Nephron (organoid): ENCODE results near the gene SEC23B.
A peak's percentile ranks its signal among the peaks of the same experiment; 100 is the strongest.

ENCODE experiments used
- H3K27ac Mint-ChIP-seq, 3 experiments: 2 replicates each; pipeline ENCODE4 v1.8.0; 2020; ENCODE audit warnings: mixed read lengths in 3 of 3, mild to moderate bottlenecking in 2 of 3, moderate library complexity in 1 of 3
- H3K27me3 Mint-ChIP-seq: 2 replicates; pipeline ENCODE4 v1.8.0; 2021; ENCODE audit warnings: low read depth, mild to moderate bottlenecking, moderate library complexity, mixed read lengths
- H3K36me3 Mint-ChIP-seq: 2 replicates; pipeline ENCODE4 v1.8.0; 2020; ENCODE audit warnings: low read depth, mixed read lengths
- H3K4me1 Mint-ChIP-seq: 2 replicates; pipeline ENCODE4 v1.8.0; 2020; ENCODE audit warnings: mixed read lengths
- H3K4me3 Mint-ChIP-seq, 3 experiments: 2 replicates each; pipeline ENCODE4 v1.8.0; 2020; ENCODE audit warnings: mild to moderate bottlenecking in 3 of 3, mixed read lengths in 3 of 3, moderate library complexity in 2 of 3
- H3K9me3 Mint-ChIP-seq: 2 replicates; pipeline ENCODE4 v1.8.0; 2020; ENCODE audit warnings: mixed read lengths
- TF ChIP-seq, protein P1 (sequence below), 3 experiments: fragments of 200-600 bp; sonication (generic); IDR thresholded peaks; one replicate each; pipeline ENCODE4 v1.5.0; 2021; ENCODE audit warnings: antibody characterized with exemption in 3 of 3; ENCODE audit not compliant: unreplicated experiment in 3 of 3

SEC23B gene

DNA sequence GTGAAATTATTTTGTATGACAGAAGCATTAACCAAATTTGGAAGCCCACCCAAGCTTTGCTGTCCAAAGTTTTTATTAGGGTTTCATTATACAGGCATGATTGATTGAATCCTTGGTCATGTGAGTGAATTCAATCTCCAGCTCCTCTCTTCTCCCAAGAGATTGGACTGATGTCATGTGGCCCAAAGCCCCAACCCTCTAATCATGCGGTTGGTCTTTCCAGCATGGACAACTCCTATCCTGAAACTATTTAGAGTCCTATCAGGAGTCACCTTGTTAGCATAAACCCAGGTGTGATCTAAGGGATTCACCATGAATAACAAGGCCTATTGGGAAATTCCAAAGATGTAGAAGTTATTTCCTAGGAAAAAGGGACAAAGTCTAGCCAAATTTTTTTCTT, 29.9 kb upstream of the SEC23B start:
- no peaks in the 10 kb centered on the region for H3K27me3 Mint-ChIP-seq
- TF ChIP-seq, protein P1, sequence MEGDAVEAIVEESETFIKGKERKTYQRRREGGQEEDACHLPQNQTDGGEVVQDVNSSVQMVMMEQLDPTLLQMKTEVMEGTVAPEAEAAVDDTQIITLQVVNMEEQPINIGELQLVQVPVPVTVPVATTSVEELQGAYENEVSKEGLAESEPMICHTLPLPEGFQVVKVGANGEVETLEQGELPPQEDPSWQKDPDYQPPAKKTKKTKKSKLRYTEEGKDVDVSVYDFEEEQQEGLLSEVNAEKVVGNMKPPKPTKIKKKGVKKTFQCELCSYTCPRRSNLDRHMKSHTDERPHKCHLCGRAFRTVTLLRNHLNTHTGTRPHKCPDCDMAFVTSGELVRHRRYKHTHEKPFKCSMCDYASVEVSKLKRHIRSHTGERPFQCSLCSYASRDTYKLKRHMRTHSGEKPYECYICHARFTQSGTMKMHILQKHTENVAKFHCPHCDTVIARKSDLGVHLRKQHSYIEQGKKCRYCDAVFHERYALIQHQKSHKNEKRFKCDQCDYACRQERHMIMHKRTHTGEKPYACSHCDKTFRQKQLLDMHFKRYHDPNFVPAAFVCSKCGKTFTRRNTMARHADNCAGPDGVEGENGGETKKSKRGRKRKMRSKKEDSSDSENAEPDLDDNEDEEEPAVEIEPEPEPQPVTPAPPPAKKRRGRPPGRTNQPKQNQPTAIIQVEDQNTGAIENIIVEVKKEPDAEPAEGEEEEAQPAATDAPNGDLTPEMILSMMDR (IDR thresholded peaks at IDR 0.05; ENCODE audit: unreplicated experiment in 3 of 3): no peak
- no peaks in the 10 kb centered on the region for H3K4me1 Mint-ChIP-seq
- no peaks in the 10 kb centered on the region for H3K9me3 Mint-ChIP-seq
- no peak overlapping the region for H3K4me3 Mint-ChIP-seq
- H3K27ac Mint-ChIP-seq: no peak overlapping the region
- peaks cover 54% of the 10 kb centered on the region for H3K36me3 Mint-ChIP-seq

DNA sequence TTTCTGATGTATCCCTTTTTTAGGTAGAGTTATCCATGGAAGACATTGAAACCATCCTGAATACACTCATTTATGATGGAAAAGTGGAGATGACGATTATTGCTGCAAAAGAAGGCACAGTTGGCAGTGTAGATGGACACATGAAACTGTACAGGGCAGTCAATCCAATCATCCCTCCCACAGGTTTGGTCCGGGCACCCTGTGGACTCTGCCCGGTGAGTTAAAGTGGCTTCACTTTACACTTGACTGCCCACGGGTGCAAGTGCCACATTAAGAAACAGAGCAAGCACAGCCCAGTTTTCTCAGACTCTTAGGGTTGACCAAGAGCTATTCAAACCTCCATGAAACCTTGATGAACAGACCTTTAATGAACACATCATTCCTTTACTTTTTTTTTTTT, 26.1 kb upstream of the SEC23B start:
- Mint-ChIP-seq H3K36me3 (peaks cover 51% of the 10 kb centered on the region), H3K4me3 (no peak overlapping the region), H3K27me3 (no peaks in the 10 kb centered on the region), H3K9me3 (no peaks in the 10 kb centered on the region), H3K4me1 (no peaks in the 10 kb centered on the region), H3K27ac (no peak overlapping the region)
- TF ChIP-seq, protein P1 (IDR thresholded peaks at IDR 0.05; ENCODE audit: unreplicated experiment in 3 of 3): no peak

DNA sequence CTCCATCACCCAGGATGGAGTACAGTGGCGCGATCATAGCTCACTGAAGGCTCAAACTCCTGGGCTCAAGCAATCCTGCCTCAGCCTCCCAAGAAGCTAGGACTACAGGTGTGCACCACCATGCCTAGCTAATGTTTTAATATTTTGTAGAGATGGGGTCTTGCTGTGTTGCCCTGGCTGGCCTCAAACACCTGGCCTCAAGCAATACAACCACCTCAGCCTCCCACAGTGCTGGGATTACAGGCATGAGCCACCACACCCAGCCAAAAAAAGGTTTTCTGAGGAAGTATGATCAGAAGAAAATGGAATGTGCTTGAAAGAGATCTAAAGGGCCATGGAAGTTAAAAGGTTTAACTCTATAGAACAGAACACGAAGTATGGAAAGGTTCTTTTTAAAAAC, 19.4 kb upstream of the SEC23B start:
- H3K36me3 Mint-ChIP-seq: peaks cover 58% of the 10 kb centered on the region
- no peaks in the 10 kb centered on the region for H3K27me3 Mint-ChIP-seq
- no peaks in the 10 kb centered on the region for H3K9me3 Mint-ChIP-seq
- no peak overlapping the region for H3K27ac Mint-ChIP-seq
- H3K4me3 Mint-ChIP-seq: no peak overlapping the region
- TF ChIP-seq, protein P1 (IDR thresholded peaks at IDR 0.05; ENCODE audit: unreplicated experiment in 3 of 3): no peak
- H3K4me1 Mint-ChIP-seq: peaks cover 1% of the 10 kb centered on the region

DNA sequence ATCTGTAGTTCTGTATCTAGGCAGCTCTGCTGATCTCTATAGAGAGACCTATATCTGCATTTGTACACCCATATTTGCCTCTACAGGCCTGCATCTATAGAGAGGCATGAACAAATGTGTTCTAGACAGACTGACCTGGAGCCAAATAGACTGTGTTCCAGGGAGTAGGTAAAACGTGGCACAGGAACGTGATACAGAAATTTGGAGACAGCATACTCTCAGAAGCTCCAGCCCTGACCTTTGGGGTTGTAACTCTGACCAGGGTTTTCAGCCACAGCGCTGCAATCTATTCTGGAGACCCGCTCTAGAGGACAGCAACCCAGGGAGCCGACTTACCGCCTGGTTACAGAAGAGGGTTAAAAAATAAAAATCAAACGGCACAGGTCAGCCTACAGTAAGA, 11.7 kb upstream of the SEC23B start:
- Mint-ChIP-seq H3K4me1 (peaks cover 21% of the 10 kb centered on the region), H3K4me3 (peak overlapping the region; percentile 98 to 99 (median 99)), H3K27ac (peak overlapping the region; percentile 91 to 98 (median 98)), H3K36me3 (peaks cover 20% of the 10 kb centered on the region), H3K27me3 (no peaks in the 10 kb centered on the region), H3K9me3 (no peaks in the 10 kb centered on the region)
- TF ChIP-seq, protein P1 (IDR thresholded peaks at IDR 0.05; ENCODE audit: unreplicated experiment in 3 of 3): no peak

DNA sequence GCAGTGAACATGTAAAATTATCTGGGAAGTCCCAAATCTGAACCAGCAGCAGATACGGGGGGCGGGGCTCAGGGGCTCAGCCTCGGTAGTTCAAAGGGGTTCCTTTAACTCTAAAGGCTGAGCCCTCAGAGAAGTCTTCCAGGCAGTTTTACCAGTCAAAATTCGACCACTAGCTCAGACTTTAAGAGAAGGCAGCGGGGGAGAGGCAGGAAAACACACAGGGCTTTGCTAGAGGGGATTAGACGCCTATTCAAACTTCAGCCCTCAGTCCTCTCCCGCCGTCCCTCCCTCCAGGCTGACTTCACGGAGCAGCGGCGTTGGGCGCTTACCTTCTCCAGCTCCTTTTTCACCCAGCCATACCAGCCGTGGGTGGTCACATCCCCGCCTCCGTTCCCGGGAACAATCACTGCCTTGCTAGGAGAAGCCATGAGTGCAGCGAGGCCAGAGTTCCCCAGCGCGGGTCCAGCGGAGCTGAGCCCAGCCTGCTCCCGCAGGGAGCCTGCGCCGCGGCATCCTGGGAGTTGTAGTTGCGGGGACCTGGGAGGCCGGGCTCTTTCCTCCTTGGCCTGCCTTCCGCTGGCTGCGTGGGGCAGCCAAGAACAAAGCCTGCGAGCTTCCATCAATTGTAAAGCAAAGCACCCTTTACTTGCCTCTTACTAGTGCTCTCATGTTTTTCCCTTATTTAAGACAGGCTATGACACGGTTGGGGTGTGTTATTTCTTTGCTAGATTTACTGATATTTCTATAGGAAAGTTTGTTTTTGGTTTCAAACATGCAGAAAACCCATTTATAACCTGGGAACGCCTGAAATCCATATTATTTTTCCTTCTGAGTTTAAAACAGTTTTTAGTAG, 10.8 kb upstream of the SEC23B start, which contains the start of gene RBBP9:
RBBP9 (minus strand) TSS at position 486 of the 853 bp plus-strand sequence; CDS start at position 428, 58 bp downstream.
- peaks cover 13% of the 10 kb centered on the region for H3K36me3 Mint-ChIP-seq
- no peaks in the 10 kb centered on the region for H3K27me3 Mint-ChIP-seq
- TF ChIP-seq, protein P1 (IDR thresholded peaks at IDR 0.05; ENCODE audit: unreplicated experiment in 3 of 3): no peak
- H3K4me1 Mint-ChIP-seq: peaks cover 21% of the 10 kb centered on the region
- H3K4me3 Mint-ChIP-seq: peak within 1 kb of the TSS; percentile 98 to 99 (median 99)
- peak within 1 kb of the TSS; percentile 91 to 98 (median 98) for H3K27ac Mint-ChIP-seq
- H3K9me3 Mint-ChIP-seq: no peaks in the 10 kb centered on the region
